Measurements from ENCODE around the gene PLCH2.
A peak's percentile ranks its signal among the peaks of the same experiment; 100 is the strongest.

The PLCH2 gene

GRCh38 chr1:2523191-2523890 is 47.3 kb downstream of the PLCH2 start:
- FAIRE-seq: no peak
- DNase-seq (ENCODE audit: extremely low spot score, insufficient read length, low read depth): no peak

- DNase-seq (ENCODE audit: extremely low spot score, insufficient read length, low read depth) (no peak), FAIRE-seq (no peak)
Observed at GRCh38 chr1:2523891-2524609, 48.0 kb downstream of the PLCH2 start.

GRCh38 chr1:2525572-2525919 is 49.5 kb downstream of the PLCH2 start:
- FAIRE-seq (no peak), DNase-seq (ENCODE audit: extremely low spot score, insufficient read length, low read depth) (no peak)

DNA sequence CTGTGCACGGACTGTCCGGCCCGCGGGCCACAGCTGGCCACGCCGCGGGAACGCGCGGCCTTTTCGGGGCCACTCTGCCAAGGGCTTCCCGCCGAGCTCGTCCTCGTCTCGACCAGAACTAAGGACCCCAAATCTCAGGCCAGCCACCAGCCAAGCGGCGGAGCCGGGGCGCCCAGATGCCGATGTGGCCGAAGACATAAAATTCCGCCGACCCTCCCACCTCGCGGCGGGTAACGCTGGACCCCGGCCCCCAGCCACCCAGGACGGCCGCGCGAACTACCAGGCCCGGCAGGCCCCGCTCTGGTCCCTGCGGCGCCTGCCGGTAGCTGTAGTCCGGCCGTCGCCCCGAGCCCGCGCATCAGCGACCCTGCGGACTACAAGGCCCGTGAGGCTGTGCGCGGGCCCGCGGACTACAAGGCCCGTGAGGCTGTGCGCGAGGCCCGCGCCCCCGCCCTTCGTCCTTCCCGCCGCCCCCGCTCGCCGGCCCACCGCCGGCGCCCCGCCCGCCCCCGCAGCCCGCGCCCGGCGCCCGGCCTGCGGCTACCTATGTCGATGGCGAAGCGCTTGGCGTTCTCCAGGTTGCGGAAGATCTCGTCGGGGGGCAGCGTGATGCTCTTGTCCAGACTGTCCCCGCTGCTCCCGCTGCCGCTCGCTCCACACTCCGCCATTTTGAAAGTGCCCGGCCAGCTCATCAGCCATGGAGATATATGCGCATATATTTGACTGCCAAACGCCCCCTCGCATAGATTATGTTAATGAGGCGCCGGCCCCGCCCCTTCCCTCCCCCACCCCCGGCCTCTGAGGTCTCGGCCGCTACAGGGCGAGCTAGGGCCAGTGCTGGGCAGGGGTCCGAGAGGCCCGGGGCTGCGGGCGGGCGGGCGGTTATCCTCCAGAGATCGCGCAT is 50.1 kb downstream of the PLCH2 start, which contains the start of gene PANK4:
PANK4 (minus strand) TSS at position 677 of the 904 bp plus-strand sequence; CDS start at position 668, 9 bp downstream.
- DNase-seq (ENCODE audit: extremely low spot score, insufficient read length, low read depth) (peak; percentile 87), FAIRE-seq (peak; percentile 90)

- FAIRE-seq: no peak
- peak; percentile 42 for DNase-seq (ENCODE audit: extremely low spot score, insufficient read length, low read depth)
Observed at GRCh38 chr1:2526824-2527555, 50.9 kb downstream of the PLCH2 start.

DNA sequence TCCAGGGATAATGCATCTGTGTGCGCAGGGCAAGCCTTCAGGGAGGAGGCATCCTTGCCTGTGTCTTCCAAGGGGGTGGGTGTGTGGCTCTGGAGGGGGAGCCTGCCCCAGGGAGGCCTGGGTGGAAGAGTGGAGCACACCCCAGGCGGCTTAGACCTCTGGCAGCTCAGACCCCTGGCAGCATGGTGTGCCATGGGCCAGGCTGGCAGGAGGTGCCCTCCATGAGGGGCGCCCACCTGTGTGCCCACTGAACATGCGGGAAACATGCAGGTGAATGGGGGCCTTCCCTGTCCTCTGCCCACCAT is 51.4 kb downstream of the PLCH2 start:
- DNase-seq (ENCODE audit: extremely low spot score, insufficient read length, low read depth) (no peak), FAIRE-seq (no peak)

DNA sequence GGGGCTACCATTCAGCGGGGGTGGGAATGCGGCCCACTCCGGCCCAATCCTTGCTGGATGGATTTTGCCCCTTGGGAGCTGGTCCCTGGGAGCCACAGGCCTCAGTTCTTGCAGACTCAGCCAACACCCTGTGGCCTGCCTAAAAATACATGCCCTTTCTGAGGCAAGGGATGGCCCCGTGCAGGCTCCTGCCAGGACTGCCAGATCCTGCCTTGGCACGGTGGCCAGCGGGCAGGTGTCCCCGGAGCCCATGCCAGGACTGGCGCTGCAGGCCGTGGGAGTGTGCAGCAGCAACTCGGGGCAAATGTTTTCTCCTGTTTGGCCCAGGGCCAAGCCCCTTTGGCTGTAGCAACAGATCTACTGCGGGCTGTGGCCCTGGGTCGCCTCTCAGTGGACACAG is 51.9 kb downstream of the PLCH2 start:
- FAIRE-seq: no peak
- DNase-seq (ENCODE audit: extremely low spot score, insufficient read length, low read depth): no peak

GRCh38 chr1:2528611-2528965 is 52.5 kb downstream of the PLCH2 start:
- no peak for FAIRE-seq

DNA sequence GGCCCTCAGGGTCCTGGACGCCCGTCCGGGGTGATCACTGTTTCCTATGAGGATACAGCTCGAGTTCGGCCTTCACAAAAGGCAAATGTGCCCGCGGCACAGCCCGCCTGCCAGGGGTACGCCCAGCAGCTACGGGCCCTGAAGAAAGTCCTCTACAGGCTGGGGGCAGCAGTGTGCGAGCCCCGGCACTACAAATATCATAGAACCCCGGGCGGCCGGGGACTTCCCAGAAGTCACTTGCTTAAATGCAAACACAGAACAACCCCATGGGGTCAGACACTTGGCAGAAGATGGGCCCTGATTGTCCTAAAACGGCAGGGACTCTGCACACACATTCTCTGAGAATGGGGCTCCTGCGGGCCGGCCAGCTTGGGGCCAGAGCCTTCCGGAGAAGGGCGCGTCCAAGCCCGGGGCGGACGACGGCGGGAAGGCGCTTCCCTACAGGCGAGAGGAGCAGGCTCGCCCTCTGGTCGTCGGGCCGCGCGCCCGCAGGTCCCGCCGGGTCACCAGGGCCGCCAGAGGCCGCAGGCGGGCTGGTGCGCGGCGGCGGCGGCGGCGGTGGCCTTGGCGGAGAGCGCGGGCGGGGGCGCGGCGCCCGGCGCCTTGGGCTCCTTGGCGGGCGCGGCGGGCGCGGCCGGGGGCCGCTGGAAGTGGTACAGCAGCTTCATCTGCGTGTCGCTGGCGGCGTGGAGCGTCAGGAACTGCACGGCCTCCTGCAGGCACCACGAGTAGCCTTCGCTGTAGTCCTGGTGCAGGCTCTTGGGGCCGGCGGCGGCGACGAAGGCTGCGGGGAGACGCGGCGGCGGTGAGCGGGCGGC is 53.1 kb downstream of the PLCH2 start:
- FAIRE-seq (no peak), DNase-seq (ENCODE audit: extremely low spot score, insufficient read length, low read depth) (no peak)

More at GRCh38 chr1:2528611-2528965, 52.5 kb downstream of the PLCH2 start:
- no peak for DNase-seq (ENCODE audit: extremely low spot score, insufficient read length, low read depth)

DNA sequence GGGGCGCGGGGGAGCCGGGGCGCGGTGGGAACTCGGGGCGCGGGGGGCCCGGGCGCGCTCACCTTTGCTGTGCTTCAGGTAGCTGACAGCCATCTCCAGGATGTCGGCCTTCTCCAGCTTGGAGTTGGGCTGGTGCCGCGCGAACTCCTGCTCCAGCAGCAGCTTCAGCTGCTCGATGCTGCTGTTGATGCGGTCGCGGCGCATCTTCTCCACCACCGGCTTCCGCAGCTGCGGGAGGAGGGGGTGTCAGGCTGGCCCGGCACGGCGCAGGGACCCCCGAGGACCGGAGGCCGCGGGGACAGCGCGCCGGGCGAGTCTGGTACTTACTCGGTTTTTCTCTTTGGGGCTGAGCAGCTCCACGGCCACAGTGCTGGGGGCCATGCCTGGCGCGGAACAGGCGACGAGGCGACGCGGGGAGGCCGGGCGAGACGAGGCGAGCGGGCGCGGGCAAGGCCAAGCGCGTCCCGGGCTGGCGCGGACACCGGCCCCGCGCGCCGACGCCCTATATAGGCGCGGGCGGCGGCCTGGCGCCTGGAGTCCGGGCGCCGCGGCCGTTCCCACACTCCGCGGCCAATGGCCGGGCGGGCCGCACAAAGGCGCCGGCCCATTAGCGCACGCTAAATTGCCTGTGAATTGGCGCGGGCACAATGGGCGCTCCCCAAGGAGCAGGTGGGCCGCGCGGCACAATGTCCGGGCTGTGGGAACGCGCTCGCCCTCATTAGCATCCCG is 53.9 kb downstream of the PLCH2 start, which contains the start of gene HES5:
HES5 (minus strand) TSS at position 480 of the 729 bp plus-strand sequence; CDS start at position 381, 99 bp downstream.
- DNase-seq (ENCODE audit: extremely low spot score, insufficient read length, low read depth): no peak
- FAIRE-seq: no peak

GRCh38 chr1:2530513-2531361 is 54.6 kb downstream of the PLCH2 start:
- DNase-seq (ENCODE audit: extremely low spot score, insufficient read length, low read depth) (no peak), FAIRE-seq (no peak)

- FAIRE-seq (no peak), DNase-seq (ENCODE audit: extremely low spot score, insufficient read length, low read depth) (no peak)
Observed at GRCh38 chr1:2532485-2533160, 56.5 kb downstream of the PLCH2 start.

GRCh38 chr1:2533365-2533764 is 57.3 kb downstream of the PLCH2 start:
- FAIRE-seq (no peak), DNase-seq (ENCODE audit: extremely low spot score, insufficient read length, low read depth) (no peak)

DNA sequence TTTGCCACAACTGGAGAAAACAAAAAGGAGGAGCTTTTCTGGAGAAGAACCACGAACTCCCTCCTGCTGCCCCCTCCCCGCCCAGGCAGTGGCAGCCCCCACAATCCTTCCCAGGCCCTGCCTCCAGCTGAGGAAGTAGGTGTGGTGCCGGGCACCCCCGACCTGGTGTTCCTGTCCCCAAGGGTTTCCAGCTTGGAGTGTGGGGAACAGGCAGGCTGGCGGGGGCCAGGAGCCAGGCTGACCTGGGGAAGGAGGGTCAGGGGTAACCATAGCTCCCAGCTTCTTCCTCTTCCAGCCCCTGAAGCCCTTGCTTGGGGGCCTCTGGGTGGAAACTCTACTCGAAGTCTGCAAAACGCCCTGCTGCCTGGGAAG is 58.2 kb downstream of the PLCH2 start:
- FAIRE-seq: no peak
- DNase-seq (ENCODE audit: extremely low spot score, insufficient read length, low read depth): no peak

DNA sequence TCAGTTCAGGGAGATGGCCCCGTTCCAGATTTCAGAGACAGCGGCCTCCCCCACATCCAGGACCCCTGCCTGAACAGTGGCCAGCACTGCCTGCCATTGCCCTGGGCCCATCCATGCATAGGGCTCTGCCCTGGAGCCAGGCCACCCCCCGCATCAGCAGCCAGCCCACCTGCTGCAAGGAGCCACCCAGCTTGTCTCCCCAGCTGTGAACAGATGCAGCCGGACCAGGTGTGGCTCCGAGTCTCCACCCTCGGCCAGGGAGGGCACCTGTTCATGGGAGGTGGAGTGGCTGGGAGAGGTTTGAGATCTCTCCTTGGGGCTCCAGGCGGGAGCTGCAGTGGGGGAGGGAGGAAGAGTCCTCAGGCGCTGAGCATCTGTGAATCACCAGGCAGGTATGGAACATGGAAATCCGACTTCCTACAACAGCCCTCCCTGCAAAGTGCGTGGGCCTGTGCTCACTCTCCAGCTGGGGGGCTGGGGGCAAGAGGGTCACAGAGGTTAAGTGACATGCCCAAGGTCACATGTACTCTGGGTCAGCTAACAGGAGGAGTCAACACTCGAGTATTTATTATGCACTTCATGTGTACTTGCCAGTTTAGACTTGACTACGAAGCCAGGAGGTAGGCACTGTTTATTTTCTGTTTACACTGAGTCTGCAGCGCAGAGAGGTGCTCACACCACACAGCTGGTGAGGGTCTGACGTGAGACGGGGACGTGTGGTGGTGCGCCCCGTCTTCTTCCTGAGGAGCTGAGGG is 58.8 kb downstream of the PLCH2 start:
- FAIRE-seq: no peak
- DNase-seq (ENCODE audit: extremely low spot score, insufficient read length, low read depth): no peak

- DNase-seq (ENCODE audit: extremely low spot score, insufficient read length, low read depth) (no peak), FAIRE-seq (no peak)
Observed at GRCh38 chr1:2535455-2535854, 59.4 kb downstream of the PLCH2 start.

GRCh38 chr1:2535981-2536380 is 59.9 kb downstream of the PLCH2 start:
- FAIRE-seq: no peak
- DNase-seq (ENCODE audit: extremely low spot score, insufficient read length, low read depth): no peak
